Endometrial microvascular endothelial cells (primary cell): ENCODE measurements around the gene TLE1. TPM values are rescaled to one million over a fixed set of nuclear protein-coding genes. Genes with fewer than 3 reads are reported as not detected.
"Not testable (repeated sequence)": the region's sequence is repeated elsewhere in the genome, so short reads cannot be mapped to it uniquely, and the experiment has no call there.

Experiments
- in situ Hi-C: cut with HindIII; loops from 2 replicates; pipeline ENCODE4 v1.10.0; 2017; ENCODE audit warnings: low sequenced_read_pairs, low pct_unique_long_range_greater_than_20kb; ENCODE audit errors: inconsistent ontology term
- total RNA-seq: library from RNA; depleted of rRNA; stranded (reverse); fragments of >200 nt; gene quantifications from one replicate; pipeline ENCODE4 v1.2.3, GENCODE V29; 2015; ENCODE audit errors: inconsistent ontology term

The TLE1 gene
- total RNA-seq, 1 donor from 2014 or later, result 16.9 TPM

DNA sequence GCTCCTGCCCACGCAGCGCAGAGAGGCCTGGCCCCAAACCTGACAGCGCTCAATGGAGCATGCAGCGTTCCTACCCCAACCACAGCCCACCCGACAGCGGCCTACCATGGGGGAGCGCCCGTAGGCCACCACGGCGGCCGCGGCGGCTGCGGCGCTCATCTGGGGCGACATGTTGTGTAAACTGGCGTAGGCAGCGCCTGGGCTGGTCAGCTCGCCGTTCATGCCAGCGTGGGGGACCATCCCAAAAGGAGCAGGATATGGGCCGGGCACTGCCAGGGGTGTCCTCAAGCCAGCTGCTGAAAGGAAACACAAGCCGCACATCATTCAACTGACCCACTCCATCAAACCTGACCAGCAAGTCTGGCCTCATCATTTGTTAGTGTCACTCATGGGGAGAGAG is 77.7 kb downstream of the TLE1 start:
- in situ Hi-C loops, result no loop called here

DNA sequence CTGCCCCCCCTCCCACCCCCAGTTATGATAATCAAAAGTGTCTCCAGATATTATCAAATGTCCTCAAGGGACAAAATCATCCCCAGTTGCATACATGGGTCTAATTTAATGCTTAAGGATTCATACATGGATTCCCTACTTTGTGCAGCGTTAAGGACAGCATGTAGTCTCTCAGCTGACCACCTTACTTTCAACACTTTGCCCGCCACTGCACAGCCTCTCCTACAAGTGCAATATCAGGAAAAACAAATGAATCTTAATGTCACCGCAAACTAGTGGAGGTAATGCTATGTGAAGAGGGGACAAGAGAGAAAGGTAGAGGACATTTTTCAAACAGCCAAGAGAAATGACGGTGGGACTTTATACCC is 78.6 kb downstream of the TLE1 start:
- in situ Hi-C loops, result no loop called here

DNA sequence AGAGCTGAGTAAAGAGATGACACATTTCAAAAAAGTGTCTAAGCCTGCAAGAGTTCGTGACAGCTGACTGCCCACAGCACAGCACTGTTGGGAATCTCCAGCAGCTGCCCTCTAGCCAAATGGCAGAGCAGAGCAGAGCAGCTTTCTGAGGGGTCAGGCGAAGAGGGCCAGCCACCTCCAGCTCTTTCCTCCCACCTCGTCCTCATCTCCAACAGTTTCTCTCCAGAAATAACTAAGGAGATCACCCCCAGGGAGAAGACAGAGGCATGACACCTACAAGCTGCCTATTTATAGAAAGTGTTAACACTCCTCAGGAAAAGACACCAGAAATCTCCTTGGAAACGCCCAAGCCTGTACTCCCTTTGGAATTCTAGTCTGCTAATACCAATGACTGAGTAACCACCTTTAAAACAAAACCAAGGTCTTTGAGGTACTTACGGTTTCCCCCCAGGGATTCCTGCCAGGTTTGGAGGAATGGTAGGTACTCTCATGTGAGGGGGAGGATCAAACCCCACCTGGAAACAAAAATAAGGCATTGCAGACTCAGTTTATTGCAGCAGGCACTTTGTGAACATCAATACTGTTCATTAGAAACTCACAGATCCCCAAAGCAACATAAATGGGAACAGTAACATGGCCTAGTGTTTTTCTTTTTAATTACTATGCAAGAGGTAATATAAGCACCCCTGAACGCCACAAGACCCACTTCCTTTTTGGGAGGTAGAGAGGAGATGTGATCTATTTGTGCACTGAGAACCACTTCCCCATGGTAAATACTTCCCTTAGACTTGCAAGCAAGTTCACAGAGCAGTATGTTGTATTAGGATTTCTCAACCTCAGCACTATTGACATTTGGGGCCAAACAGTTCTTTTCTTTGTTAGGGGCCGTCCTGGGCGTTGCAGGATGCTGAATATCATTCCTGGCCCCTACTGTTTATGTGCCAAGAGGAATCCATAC is 79.3 kb downstream of the TLE1 start:
- in situ Hi-C loops, result no loop called here

DNA sequence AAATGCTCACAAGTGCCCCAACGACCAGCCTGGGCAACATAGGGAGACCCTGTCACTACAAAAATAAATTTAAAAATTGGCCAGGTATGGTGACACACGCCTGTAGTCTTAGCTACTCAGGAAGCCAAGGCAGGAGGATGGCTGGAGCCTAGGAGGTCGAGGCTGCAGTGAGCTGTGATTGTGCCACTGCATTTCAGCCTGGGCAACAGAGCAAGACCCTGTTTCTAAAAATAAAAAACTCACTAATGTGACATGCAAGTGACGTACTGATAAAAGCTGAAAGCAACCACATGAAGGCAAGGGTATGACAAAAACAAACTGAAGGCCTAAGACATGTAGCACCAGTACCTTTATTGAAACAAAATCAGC is 81.1 kb downstream of the TLE1 start:
- in situ Hi-C loops, result no loop called here

DNA sequence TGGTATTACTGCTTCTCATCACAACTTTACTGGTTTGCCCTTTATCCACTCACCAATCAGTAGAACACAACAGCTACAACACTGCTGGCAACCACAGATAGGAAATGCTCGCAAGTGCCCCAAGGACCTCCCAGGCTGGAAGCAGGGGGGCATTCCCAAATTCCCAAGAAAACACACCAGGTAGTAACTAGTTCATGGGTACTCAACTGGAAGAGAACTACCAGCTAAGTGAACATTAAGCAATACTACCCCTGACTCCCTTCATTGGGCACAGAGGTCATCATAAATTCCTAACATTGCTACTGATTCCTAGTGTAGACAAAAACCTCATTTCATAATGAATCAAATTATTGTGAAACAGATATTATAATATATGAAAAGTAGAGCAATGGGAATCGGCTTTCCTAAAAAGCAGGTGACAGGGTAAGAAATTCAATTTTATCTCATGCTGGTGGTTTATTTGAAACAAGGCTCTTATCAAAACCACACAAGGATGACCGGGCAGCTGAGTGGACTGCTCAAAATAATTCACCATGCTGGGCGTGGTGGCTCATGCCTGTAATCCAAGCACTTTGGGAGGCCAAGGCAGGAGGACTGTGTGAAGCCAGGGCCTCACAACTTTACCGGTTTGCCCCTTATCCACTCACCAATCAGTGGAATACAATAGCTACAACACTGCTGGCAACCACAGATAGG is 81.6 kb downstream of the TLE1 start:
- in situ Hi-C loops, result no loop called here

DNA sequence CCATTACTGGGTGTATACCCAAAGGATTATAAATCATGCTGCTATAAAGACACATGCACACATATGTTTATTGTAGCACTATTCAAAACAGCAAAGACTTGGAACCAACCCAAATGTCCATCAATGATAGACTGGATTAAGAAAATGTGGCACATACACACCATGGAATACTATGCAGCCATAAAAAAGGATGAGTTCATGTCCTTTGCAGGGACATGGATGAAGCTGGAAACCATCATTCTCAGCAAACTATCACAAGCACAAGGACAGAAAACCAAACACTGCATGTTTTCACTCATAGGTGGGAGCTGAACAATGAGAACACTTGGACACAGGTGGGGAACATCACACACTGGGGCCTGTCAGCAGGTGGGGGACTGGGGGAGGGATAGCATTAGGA is 83.1 kb downstream of the TLE1 start:
- in situ Hi-C loops, result not testable (repeated sequence)

DNA sequence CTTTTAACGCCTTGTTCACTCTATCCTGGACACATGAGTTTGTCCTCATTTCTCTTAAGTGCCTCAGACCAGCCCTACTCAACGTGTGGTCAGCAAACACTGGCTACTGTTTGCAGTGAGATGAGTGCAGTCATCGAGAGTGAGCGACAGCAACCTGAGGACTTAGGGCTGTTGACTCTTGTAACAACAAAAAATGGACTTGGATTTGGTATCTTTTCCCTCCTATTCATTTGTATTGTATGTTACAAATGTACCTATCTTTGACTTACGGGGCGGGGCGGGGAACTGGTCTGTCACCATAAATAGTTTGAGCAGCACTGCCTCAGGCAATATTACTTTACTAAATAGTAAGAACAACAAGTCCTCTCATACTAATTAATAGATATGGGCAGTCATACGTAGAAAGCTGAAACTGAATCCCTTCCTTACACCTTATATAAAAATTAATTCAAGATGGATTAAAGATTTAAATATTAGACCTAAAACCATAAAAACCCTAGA is 84.1 kb downstream of the TLE1 start:
- in situ Hi-C loops, result no loop called here

DNA sequence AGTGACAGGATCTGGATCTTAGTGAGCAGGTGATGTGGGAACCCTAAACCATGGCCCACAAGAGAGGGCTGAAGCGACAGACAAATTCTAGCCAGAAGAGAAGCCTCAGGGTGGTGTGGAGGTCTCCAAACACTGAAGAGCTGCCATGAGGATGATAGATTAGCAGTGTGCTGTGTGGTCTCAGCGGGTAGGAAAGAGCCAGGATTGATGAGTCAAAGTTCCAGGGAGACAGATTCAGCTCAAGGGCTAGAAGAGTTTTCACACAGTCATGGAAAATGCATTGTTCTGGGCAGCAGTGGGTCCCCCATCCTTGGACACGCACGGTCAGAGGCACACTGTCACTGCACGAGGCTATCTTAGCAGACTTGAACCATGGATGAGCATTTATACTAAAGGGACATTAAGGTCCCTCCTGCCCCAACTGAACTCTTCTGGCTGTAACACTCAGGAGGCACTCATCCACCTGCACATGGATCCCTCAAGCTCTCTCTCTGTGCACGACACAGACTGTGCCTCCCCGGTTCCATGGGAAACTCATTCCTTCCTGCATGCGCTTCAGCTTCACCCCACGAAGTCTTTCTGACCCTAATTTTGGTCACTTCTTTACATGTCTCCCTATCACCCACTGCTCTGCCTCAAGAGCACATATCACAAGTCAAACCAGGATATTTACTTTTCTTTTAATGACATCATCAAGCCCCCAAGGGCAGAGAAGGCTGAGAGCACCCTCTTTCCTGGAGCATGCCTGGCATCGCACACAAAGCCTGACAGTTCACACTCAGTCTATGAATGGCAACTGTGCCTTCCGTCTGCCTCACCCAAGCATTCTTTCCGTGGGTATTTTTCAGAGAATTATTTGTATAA is 84.8 kb downstream of the TLE1 start:
- in situ Hi-C loops, result no loop called here

DNA sequence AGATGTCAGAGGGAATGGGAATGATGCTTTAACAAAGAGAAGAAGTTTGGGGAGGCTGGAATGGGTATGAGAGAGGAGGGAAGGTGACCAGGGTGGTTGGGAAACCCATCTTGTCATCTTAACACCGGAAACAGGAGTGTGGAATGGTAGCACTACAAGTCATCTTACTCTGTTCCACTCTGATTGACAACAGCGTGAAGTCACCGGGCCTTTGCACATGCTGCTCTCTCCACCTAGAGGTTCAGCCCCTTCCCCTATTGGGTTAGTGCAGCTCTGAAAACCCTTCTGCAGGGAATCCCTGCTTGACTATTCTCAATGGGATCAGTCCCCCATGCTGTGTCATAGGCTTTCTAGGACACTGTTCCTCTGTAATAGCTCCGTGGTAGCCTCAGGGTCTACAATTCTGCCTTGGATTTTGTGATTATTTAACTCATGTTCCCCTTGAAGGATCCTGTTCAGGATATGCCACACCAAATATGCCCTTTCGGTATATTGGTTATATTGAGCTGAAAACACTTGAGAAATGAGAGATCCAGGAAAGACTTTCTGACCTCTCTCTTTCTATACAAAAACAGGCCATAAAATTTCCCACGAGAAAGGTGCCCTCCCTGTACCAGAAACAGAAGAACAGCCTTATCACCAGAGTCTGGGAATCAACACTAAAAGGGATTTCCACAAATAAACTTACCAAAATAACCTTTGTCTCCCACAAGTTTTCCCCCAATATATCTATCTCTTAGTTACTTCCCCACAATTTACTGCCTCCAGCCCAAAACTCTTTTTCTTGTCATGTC is 86.3 kb downstream of the TLE1 start:
- in situ Hi-C loops, result no loop called here

DNA sequence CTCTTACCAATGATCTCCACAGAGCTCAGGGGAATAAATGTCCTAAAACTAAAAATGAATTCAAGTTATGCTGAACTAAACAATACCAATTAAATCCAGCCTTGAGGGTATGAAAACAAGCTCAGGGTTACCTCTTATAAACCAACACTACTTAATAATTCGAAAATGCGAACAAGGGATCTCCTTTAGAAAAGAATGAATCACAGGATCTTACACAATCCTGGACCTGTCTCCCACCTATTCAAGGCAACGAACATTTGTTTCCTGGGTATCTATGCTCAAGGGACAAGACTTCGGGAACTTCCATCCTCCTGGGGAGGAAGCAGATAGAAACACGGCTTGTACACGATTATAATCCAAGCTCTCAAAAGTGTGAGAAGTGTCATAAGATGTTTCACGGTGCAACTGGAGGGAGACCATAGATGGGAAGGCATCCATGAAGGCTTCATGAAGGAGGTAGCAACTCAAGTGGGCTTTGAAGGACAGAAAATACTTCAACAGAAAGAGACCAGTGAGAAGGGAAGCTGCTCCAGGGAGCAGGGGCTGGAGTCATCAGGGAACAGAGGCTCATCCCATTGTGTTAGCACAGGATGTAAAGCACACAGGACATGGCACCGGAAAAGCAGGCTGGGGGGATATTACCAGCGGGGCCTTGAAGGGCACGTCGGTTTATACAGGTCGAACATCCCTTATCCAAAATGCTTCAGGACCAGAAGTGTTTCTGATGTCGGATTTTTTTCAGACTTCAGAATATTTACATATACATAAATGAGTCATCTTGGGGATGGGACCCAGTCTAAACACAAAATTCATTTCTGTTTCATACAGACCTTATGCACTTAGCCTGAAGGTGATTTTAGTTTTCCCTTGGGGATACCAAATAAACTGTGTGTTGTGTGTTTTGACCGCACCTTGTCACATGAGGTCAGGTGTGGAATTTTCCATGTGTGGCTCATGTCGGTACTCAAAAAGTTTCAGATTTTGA is 87.4 kb downstream of the TLE1 start:
- in situ Hi-C loops, result no loop called here

DNA sequence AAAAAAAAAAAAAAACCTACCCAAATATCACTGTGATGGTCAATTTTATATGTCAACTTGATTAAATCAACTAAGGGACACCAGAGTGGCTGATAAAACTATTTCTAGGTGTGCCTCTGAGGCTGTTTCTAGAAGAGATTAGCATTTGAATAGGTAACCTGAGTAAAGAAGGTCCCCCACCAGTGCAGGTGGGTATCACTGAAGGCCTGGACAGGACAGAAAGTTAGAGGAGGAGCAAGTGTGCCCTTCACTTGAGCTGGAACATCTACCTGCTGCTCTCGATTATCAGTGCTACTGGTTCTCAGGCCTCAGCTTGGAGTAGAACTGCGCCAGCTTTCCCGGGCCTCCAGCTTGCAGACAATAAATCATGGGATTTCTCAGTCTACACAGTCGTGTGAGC is 88.7 kb downstream of the TLE1 start:
- in situ Hi-C loops, result no loop called here

DNA sequence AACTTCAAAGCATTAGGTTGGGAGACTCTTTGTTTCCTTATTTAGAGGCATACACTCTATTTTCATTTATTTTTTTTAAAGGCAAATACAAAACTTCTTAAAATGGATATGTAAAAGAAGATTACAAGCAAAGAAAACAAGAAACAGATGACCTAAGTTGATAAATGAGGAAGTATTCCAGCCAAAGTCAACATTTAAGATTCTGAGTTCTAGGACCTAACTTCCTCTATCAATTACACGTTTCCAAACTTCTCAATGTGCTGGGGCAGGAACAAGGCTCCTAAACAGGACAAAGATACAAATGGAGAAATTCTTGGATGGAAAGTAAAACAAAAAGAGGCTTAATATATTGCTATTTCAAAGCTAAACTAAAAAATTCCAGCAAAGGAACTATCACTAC is 89.5 kb downstream of the TLE1 start:
- in situ Hi-C loops, result no loop called here

DNA sequence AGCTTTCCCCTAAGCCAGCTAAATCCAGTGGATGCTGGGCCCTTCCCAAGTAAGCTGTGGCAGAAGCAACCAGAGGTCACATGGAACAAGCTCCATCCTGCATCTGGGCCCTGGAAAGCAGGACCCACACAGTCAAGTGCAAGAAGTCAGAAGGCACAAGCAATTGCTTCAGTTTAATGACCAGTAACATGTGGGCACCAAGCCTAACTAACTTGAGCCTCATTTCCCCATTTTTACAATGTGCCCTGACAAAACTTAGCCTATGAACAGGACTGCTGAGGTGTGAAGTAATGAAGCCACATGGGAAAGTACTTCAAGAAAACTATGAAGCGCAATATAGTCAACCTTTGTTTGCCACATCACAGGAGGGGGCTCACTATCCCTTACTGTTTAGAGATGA is 90.5 kb downstream of the TLE1 start:
- in situ Hi-C loops, result no loop called here

DNA sequence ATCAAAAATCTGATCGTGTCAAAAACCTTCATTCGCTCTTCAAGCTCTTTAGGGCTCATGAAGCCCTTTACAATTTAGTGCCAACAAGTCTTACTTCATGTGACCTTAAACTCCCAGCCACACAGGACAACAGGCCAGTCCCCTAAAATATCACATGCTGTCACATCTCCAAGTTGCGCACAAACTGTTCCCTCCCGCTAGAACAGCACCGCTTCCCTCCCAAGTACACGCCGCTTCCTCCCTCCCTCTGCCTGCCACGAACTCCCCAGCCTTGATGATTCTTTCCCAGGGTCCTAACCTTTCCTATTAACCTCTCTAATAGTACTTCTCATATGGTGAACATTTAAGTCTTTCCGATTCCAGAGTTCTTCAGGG is 91.2 kb downstream of the TLE1 start:
- in situ Hi-C loops, result no loop called here

DNA sequence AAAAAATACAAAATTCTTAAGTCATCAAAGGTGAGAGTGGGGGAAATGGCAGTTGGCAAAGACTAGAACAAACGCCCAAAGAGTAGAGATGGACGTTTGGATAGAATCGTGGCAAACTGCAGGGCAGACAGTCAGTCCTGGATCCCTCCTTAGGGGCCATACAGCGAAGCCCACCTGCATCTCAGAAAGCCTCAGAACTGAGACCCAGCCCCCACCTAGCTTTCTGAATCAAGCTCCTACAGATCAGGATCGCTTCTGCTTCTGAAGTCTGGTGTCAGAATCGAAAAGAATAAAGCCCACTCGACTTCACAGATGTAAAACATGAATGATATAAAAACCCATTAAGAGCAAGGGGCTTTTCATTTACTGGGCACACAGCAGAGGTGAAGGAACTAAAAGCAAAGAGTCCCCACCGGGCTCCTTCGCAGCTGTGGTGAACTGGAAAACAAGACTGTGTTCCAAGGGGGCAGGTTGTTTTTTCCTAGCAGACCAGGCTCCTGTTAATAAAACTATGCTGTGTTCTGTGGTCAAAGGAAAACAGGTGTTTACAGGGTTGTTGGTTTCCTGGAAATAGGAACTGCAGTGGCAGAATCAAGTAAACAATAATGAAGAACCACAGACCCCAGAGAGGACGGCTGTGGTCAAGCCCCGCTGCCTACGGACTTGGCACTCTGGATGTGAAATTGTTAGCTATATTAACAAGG is 91.8 kb downstream of the TLE1 start:
- in situ Hi-C loops, result no loop called here

DNA sequence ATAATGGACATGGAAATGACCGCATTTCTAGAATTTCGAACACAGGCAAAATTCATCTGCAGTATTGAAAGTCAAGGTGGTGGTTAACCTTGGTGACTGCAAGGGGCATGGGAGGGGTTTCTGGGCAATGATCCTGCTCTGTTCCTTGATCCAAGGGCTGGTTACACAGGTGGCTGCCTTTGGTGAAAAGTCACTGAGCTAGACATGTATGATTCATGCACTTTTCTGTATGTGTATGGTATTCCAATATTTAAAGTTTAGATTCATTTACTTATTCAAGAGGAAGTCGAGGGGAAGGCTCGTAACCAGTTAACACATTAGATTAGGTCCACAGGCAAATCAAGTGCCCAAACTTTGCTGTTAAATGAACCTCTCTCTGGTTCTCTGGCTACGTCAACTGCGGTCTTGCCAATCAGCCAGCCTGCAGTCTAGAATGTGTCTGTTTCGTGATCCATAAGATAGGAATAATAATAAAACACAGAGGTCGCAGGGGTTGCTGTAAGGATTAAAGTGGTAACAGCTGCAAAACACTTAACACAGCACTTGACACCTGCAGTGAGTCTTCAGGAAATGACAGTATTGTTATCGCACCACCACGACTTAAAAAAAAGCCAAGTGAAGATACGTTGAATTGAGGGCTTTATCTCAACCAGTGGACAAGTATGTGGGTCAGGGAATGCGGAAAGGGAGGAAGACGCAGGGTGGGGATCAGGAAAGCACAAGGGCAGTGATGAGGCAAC is 92.5 kb downstream of the TLE1 start:
- in situ Hi-C loops, result no loop called here
